ENCODE measurements around the gene CEACAM19. TPM values are rescaled to one million over a fixed set of nuclear protein-coding genes. Genes with fewer than 3 reads are reported as not detected.
"Not testable (repeated sequence)": the region's sequence is repeated elsewhere in the genome, so short reads cannot be mapped to it uniquely, and the experiment has no call there.

The CEACAM19 gene
- polyA plus RNA-seq, 3 donors: 10.2 to 24.7 (median 24.3) TPM

- not testable (repeated sequence) for DNase-seq
Measured at GRCh38 chr19:44721369-44721768, 50.1 kb downstream of the CEACAM19 start.

- DNase-seq: no peak
Measured at GRCh38 chr19:44722131-44723121, 51.1 kb downstream of the CEACAM19 start.

- DNase-seq: no peak
Measured at GRCh38 chr19:44723299-44723951, 52.1 kb downstream of the CEACAM19 start.

- DNase-seq: no peak
Measured at GRCh38 chr19:44723952-44724319, 52.7 kb downstream of the CEACAM19 start.

- no peak for DNase-seq
Measured at GRCh38 chr19:44725251-44725650, 54.0 kb downstream of the CEACAM19 start.

- no peak for DNase-seq
Measured at GRCh38 chr19:44725684-44726083, 54.4 kb downstream of the CEACAM19 start.

- DNase-seq: no peak
Measured at GRCh38 chr19:44726465-44726864, 55.2 kb downstream of the CEACAM19 start.

- DNase-seq: no peak
Measured at GRCh38 chr19:44728178-44728577, 56.9 kb downstream of the CEACAM19 start.

GRCh38 chr19:44729516-44730033 is 58.3 kb downstream of the CEACAM19 start:
- no peak for DNase-seq

GRCh38 chr19:44731081-44731480 is 59.8 kb downstream of the CEACAM19 start:
- DNase-seq: no peak

- no peak for DNase-seq
Measured at GRCh38 chr19:44731622-44732021, 60.3 kb downstream of the CEACAM19 start.

- no peak for DNase-seq
Measured at GRCh38 chr19:44732235-44733014, 61.1 kb downstream of the CEACAM19 start.

Other genes starting within 250 kb of the CEACAM19 start
- gene ZNF229, start 223.0 kb upstream of the CEACAM19 start, polyA plus RNA-seq (ENCODE audit: insufficient read length in 3 of 3): 10 to 100 TPM; 16.5 to 16.6 (median 16.5) TPM
- 10 to 100 TPM; 15.3 to 16.4 (median 16.2) TPM for gene ZNF180, start 171.0 kb upstream of the CEACAM19 start, polyA plus RNA-seq (ENCODE audit: insufficient read length in 3 of 3)
- not detected for gene CEACAM20, start 141.8 kb upstream of the CEACAM19 start, polyA plus RNA-seq (ENCODE audit: insufficient read length in 3 of 3)
- 1 to 10 TPM in 2 of 3 donors, under 1 TPM in 1; 0.95 to 2.0 (median 1.3) TPM for gene IGSF23, start 57.9 kb upstream of the CEACAM19 start, polyA plus RNA-seq (ENCODE audit: insufficient read length in 3 of 3)
- 10 to 100 TPM; 32.7 to 42.9 (median 41.1) TPM for gene PVR, start 27.6 kb upstream of the CEACAM19 start, polyA plus RNA-seq (ENCODE audit: insufficient read length in 3 of 3)
- gene CEACAM16, start 27.7 kb downstream of the CEACAM19 start, polyA plus RNA-seq (ENCODE audit: insufficient read length in 3 of 3): not detected
- 1 to 10 TPM; 8.5 to 9.8 (median 8.8) TPM for gene BCL3, start 77.2 kb downstream of the CEACAM19 start, polyA plus RNA-seq (ENCODE audit: insufficient read length in 3 of 3)
- gene CBLC, start 106.4 kb downstream of the CEACAM19 start, polyA plus RNA-seq (ENCODE audit: insufficient read length in 3 of 3): 1 to 10 TPM; 6.6 to 9.7 (median 7.4) TPM
- 100 to 1,000 TPM; 677 to 737 (median 725) TPM for gene BCAM, start 137.6 kb downstream of the CEACAM19 start, polyA plus RNA-seq (ENCODE audit: insufficient read length in 3 of 3)
- 100 to 1,000 TPM; 181 to 187 (median 187) TPM for gene NECTIN2, start 174.8 kb downstream of the CEACAM19 start, polyA plus RNA-seq (ENCODE audit: insufficient read length in 3 of 3)
- gene TOMM40, start 219.8 kb downstream of the CEACAM19 start, polyA plus RNA-seq (ENCODE audit: insufficient read length in 3 of 3): 10 to 100 TPM; 48.7 to 58.2 (median 57.6) TPM
- 100 to 1,000 TPM; 397 to 528 (median 454) TPM for gene APOE, start 234.3 kb downstream of the CEACAM19 start, polyA plus RNA-seq (ENCODE audit: insufficient read length in 3 of 3)
- gene APOC1, start 243.1 kb downstream of the CEACAM19 start, polyA plus RNA-seq (ENCODE audit: insufficient read length in 3 of 3): 10 to 100 TPM in 2 of 3 donors, 1 to 10 TPM in 1; 8.4 to 11.7 (median 11.6) TPM

Data from renal pelvis (tissue), 4 donors.